Breast epithelium (tissue), 3 donors: Measurements from ENCODE around the gene RNF40.

ENCODE experiments used
- CTCF ChIP-seq, 3 donors: fragments of 450-650 bp; IDR thresholded peaks; one replicate each; pipeline ENCODE4 v1.5.1; 2016 to 2017; ENCODE audit warnings: antibody characterized with exemption in 3 of 3, mild to moderate bottlenecking in 3 of 3, moderate library complexity in 3 of 3
- POLR2A ChIP-seq: fragments of 450-650 bp; IDR thresholded peaks from one replicate; pipeline ENCODE4 v1.6.1; 2016; ENCODE audit warnings: antibody characterized with exemption, mild to moderate bottlenecking, moderate library complexity

DNA sequence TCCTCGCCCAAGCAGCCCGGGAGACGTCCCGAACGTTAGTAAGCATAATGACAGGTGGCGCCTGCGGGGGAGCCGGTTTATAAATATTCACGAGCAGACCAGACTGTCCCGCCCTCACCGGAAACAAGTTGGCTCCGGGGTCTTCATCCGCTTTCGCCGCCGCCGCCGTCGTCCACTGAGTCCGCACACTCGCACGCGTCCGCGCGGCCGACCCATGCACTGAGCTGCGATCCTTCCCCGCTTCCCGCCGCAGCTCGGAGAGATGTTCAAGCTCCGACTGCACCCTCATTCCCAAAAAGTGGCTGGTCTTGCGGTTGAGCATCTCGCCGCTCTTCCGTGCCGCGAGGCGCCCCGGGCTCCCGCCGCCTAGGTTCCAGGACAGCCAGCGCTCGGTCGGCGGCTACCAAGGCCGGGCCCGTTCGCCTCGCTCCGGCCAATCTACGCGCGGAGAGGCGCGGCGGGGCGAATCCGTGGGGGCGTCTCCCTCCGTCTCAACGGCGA is 645 bp upstream of the RNF40 start:
- no peak for TF ChIP-seq CTCF (IDR thresholded peaks at IDR 0.05)
- no peak for TF ChIP-seq POLR2A
